ENCODE data around the gene FKBP4. TPM values are rescaled to one million over a fixed set of nuclear protein-coding genes. Genes with fewer than 3 reads are reported as not detected.
A peak's percentile ranks its signal among the peaks of the same experiment; 100 is the strongest.

FKBP4 gene
- total and polyA plus RNA-seq, 2 experiments from 2014 or later = 112 to 124 TPM

DNA sequence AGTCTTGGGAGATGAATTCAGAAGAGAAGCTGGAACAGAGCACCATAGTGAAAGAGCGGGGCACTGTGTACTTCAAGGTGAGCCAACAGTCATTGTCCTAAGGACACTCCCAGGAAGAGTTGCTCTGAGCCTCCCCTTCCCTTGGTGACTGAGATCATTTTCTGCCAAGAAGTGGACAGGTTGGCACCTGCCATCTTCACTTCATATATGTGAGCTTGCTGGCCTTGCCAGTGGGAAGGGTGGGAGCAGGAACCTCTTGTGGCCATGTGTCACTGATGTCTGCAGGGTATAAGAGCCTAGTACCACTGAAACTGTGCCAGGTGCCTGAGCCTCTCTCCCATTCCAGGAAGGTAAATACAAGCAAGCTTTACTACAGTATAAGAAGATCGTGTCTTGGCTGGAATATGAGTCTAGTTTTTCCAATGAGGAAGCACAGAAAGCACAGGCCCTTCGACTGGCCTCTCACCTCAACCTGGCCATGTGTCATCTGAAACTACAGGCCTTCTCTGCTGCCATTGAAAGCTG, 5.3 kb downstream of the FKBP4 start:
- no peak for DNase-seq (ENCODE audit: low read depth in 1 of 2, low spot score in 1 of 2)
- peaks cover 8% of the 10 kb centered on the region for H3K4me1 ChIP-seq (ENCODE audit: low read depth)
- H3K9me3 ChIP-seq (ENCODE audit: low read depth) = no peaks in the 10 kb centered on the region
- peaks cover 62% of the 10 kb centered on the region for H3K36me3 ChIP-seq
- H3K27me3 ChIP-seq = no peaks in the 10 kb centered on the region
- TF ChIP-seq, protein P1, sequence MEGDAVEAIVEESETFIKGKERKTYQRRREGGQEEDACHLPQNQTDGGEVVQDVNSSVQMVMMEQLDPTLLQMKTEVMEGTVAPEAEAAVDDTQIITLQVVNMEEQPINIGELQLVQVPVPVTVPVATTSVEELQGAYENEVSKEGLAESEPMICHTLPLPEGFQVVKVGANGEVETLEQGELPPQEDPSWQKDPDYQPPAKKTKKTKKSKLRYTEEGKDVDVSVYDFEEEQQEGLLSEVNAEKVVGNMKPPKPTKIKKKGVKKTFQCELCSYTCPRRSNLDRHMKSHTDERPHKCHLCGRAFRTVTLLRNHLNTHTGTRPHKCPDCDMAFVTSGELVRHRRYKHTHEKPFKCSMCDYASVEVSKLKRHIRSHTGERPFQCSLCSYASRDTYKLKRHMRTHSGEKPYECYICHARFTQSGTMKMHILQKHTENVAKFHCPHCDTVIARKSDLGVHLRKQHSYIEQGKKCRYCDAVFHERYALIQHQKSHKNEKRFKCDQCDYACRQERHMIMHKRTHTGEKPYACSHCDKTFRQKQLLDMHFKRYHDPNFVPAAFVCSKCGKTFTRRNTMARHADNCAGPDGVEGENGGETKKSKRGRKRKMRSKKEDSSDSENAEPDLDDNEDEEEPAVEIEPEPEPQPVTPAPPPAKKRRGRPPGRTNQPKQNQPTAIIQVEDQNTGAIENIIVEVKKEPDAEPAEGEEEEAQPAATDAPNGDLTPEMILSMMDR (IDR thresholded peaks at IDR 0.05; ENCODE audit: low read depth, low read length) = no peak
- H3K27ac ChIP-seq = no peak overlapping the region
- H3K4me3 ChIP-seq = no peak overlapping the region

GRCh38 chr12:2801044-2801783, 6.4 kb downstream of the FKBP4 start:
- H3K4me1 ChIP-seq (ENCODE audit: low read depth) = peaks cover 5% of the 10 kb centered on the region
- no peak for DNase-seq (ENCODE audit: low read depth in 1 of 2, low spot score in 1 of 2)
- peaks cover 62% of the 10 kb centered on the region for H3K36me3 ChIP-seq
- no peaks in the 10 kb centered on the region for H3K27me3 ChIP-seq
- TF ChIP-seq, protein P1 (IDR thresholded peaks at IDR 0.05; ENCODE audit: low read depth, low read length) = no peak
- no peak overlapping the region for H3K27ac ChIP-seq
- no peaks in the 10 kb centered on the region for H3K9me3 ChIP-seq (ENCODE audit: low read depth)
- H3K4me3 ChIP-seq = no peak overlapping the region

GRCh38 chr12:2803635-2804392, 9.0 kb downstream of the FKBP4 start:
- Histone ChIP-seq H3K4me3 (no peak overlapping the region), H3K9me3 (ENCODE audit: low read depth) (no peaks in the 10 kb centered on the region), H3K36me3 (peaks cover 50% of the 10 kb centered on the region), H3K27me3 (no peaks in the 10 kb centered on the region), H3K27ac (peak overlapping the region; percentile 84), H3K4me1 (ENCODE audit: low read depth) (no peaks in the 10 kb centered on the region)
- TF ChIP-seq, protein P1 (IDR thresholded peaks at IDR 0.05; ENCODE audit: low read depth, low read length) = no peak
- no peak for DNase-seq (ENCODE audit: low read depth in 1 of 2, low spot score in 1 of 2)

DNA sequence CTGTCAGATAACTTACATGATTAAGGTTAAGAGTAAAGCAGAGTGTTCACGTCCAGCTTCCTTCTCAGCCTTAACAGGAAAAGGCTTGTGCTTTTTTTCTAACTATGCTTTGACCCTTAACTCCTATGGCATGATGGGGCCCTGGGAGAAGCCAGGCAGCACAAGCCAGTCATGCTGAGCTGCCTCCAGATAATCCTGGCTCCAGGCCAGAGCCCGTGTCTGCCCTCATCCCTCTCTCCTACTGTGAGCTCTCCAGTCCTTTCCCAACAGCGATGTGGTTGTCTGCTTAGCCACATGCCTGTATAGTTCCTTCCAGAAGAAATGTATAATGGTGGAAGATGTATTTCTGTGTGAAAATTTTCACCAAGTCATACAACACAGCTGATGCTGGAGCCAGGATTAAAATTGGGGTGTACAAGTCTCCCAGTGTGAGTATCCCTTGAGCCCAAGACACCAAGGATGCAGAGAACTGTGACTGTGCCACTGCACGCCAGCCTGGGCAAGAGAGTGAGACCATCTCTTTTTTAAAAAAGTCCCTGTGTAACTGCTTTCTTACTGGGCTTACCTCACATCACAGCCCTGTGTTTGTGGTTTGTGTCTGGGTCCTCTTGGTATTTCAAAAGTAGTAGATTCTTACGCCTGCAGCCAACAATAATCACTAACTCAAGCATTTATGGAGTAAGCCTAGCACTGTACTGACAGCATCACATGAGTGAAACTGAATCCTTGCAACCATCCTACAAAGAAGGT, 9.8 kb downstream of the FKBP4 start:
- no peak overlapping the region for H3K4me3 ChIP-seq
- TF ChIP-seq, protein P1 (IDR thresholded peaks at IDR 0.05; ENCODE audit: low read depth, low read length) = no peak
- no peaks in the 10 kb centered on the region for H3K27me3 ChIP-seq
- no peaks in the 10 kb centered on the region for H3K4me1 ChIP-seq (ENCODE audit: low read depth)
- peaks cover 42% of the 10 kb centered on the region for H3K36me3 ChIP-seq
- H3K27ac ChIP-seq = peak overlapping the region; percentile 84
- peak; percentile 79 to 91 for DNase-seq (ENCODE audit: low read depth in 1 of 2, low spot score in 1 of 2)
- H3K9me3 ChIP-seq (ENCODE audit: low read depth) = no peaks in the 10 kb centered on the region

- TF ChIP-seq, protein P1 (IDR thresholded peaks at IDR 0.05; ENCODE audit: low read depth, low read length) = no peak
- Histone ChIP-seq H3K4me3 (no peak overlapping the region), H3K27ac (peak overlapping the region; percentile 84), H3K36me3 (peaks cover 37% of the 10 kb centered on the region), H3K9me3 (ENCODE audit: low read depth) (no peaks in the 10 kb centered on the region), H3K4me1 (ENCODE audit: low read depth) (no peaks in the 10 kb centered on the region), H3K27me3 (no peaks in the 10 kb centered on the region)
- peak in 1 of 2 donors; percentile 84 for DNase-seq (ENCODE audit: low read depth in 1 of 2, low spot score in 1 of 2)
These were observed 10.4 kb downstream of the FKBP4 start for GRCh38 chr12:2805143-2805520.

Measured in cardiac muscle cell (in vitro differentiated cells and primary cell).